Melanocyte of skin (primary cell): ENCODE data around the gene RO60. TPM values are rescaled to one million over a fixed set of nuclear protein-coding genes. Genes with fewer than 3 reads are reported as not detected.

ENCODE experiments used
- small RNA-seq, 2 donors: library from RNA; depleted of rRNA; stranded (forward); fragments of <200 nt; gene quantifications; one replicate each; pipeline ENCODE3, GENCODE V24; 2012
- total RNA-seq, 2 donors: library from RNA; depleted of rRNA; stranded (reverse); fragments of >200 nt; gene quantifications; 2 replicates each; pipeline ENCODE4 v1.2.3, GENCODE V29; 2012

Gene RO60
- total RNA-seq, result 100 to 1,000 TPM; 147 to 159 TPM

GRCh38 chr1:193059282-193060114 lies at the start of gene RO60, which contains the start of gene UCHL5:
RO60 (plus strand) TSS chr1:193059612; CDS start chr1:193069055, 9,443 bp downstream.
UCHL5 (minus strand) TSS chr1:193059360; CDS start chr1:193059260, 100 bp downstream.

GRCh38 chr1:193104907-193105820 lies 45.8 kb downstream of the RO60 start, which contains the start of gene GLRX2:
GLRX2 (minus strand) TSS chr1:193105414; CDS start chr1:193105382, 32 bp downstream.

Small RNA genes within 50 kb of the gene (small RNA-seq; reads per million reads assigned to genes)
- 2.2 to 12.5 reads per million in 2 donors for gene SCARNA18B

Other genes starting within 250 kb of the RO60 start
- 10 to 100 TPM; 21.3 to 41.3 TPM for gene UCHL5, start 252 bp upstream of the RO60 start, total RNA-seq
- gene GLRX2, start 45.8 kb downstream of the RO60 start, total RNA-seq, result 10 to 100 TPM in 1 of 2 donors, 1 to 10 TPM in 1; 5.2 to 19.3 TPM
- 10 to 100 TPM; 19.6 to 33.3 TPM for gene CDC73, start 62.4 kb downstream of the RO60 start, total RNA-seq
- gene B3GALT2, start 127.0 kb downstream of the RO60 start, total RNA-seq, result 1 to 10 TPM in 1 of 2 donors, under 1 TPM in 1; 0.67 to 1.0 TPM